Suprapubic skin (tissue), 4 donors: Measurements from ENCODE around the gene HSDL2. TPM values are rescaled to one million over a fixed set of nuclear protein-coding genes. Genes with fewer than 3 reads are reported as not detected.

Source experiments
- DNase-seq, 2 donors: peaks; one replicate each; pipeline ENCODE4 v3.0.0-alpha.2; 2019; ENCODE audit warnings: low spot score in 2 of 2
- H3K27ac ChIP-seq: fragments of 200-600 bp; sonication (generic); one replicate; pipeline ENCODE4 v1.5.1; 2019
- H3K27me3 ChIP-seq: fragments of 200-600 bp; sonication (generic); one replicate; pipeline ENCODE4 v1.5.1; 2019
- H3K36me3 ChIP-seq: fragments of 200-600 bp; sonication (generic); one replicate; pipeline ENCODE4 v1.5.1; 2019
- H3K4me1 ChIP-seq: fragments of 200-600 bp; sonication (generic); one replicate; pipeline ENCODE4 v1.5.1; 2019
- H3K4me3 ChIP-seq: fragments of 200-600 bp; sonication (generic); one replicate; pipeline ENCODE4 v1.5.1; 2019; ENCODE audit warnings: mild to moderate bottlenecking
- H3K9me3 ChIP-seq: fragments of 200-600 bp; sonication (generic); one replicate; pipeline ENCODE4 v1.5.1; 2019
- EP300 ChIP-seq: sonication (generic); formaldehyde crosslinking; IDR thresholded peaks from one replicate; pipeline ENCODE4 v1.6.1; 2017; ENCODE audit warnings: antibody characterized with exemption
- POLR2A ChIP-seq, 2 donors: fragments of 450-650 bp; IDR thresholded peaks; one replicate each; pipeline ENCODE4 v1.6.1; 2017; ENCODE audit warnings: antibody characterized with exemption in 2 of 2, mild to moderate bottlenecking in 2 of 2, moderate library complexity in 2 of 2
- POLR2AphosphoS5 ChIP-seq, 3 donors: sonication (generic); formaldehyde crosslinking; IDR thresholded peaks; one replicate each; pipeline ENCODE4 v1.6.1; 2017; ENCODE audit warnings: antibody characterized with exemption in 3 of 3
- WGBS: methylation state at CpG from one replicate; pipeline ENCODE4 v1.1.5; 2018; 5-methylcytosine and 5-hydroxymethylcytosine counted together
- total RNA-seq, 4 donors: library from RNA; depleted of rRNA; stranded (reverse); fragments of >200 nt; gene quantifications; one replicate each; pipeline ENCODE4 v1.1.0, GENCODE V29; 2016
- TF ChIP-seq, protein P1 (sequence below), 2 donors: fragments of 200-600 bp in 1 of 2; fragments of 450-650 bp in 1 of 2; sonication (generic) in 1 of 2; IDR thresholded peaks; one replicate each; pipeline ENCODE4 v1.5.1; 2016 to 2019; ENCODE audit warnings: antibody characterized with exemption in 2 of 2, mild to moderate bottlenecking in 1 of 2, moderate library complexity in 1 of 2

Gene HSDL2
- total RNA-seq, 4 donors from 2014 or later: 32.5 to 46.1 (median 33.2) TPM

DNA sequence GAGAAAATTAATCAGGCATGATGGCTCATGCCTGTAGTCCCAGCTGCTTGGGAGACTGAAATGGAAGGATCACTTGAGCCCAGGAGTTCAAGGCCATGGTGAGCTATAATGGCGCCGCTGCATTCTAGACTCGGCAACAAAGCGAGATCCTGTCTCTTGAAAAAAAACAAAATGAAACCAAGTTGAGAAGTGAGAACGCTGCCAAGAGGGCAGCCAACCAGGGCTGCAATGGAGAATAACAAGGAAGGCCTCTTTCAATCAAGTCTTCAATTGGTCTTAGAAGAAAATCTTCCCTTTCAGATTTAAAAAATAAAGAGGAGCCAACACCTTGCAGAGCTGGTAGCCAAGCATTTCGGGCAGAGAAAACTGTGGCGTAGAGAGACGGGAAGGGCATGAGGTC lies 121.4 kb downstream of the HSDL2 start:
- no peaks in the 10 kb centered on the region for H3K9me3 ChIP-seq
- 91% methylated on average over 8 of the region's 8 CpGs for WGBS
- H3K4me3 ChIP-seq: no peak overlapping the region
- no peaks in the 10 kb centered on the region for H3K4me1 ChIP-seq
- no peak for DNase-seq
- H3K27me3 ChIP-seq: no peaks in the 10 kb centered on the region
- H3K27ac ChIP-seq: no peak overlapping the region
- H3K36me3 ChIP-seq: no peaks in the 10 kb centered on the region
- TF ChIP-seq POLR2AphosphoS5 (IDR thresholded peaks at IDR 0.05): no peak
- TF ChIP-seq, protein P1, sequence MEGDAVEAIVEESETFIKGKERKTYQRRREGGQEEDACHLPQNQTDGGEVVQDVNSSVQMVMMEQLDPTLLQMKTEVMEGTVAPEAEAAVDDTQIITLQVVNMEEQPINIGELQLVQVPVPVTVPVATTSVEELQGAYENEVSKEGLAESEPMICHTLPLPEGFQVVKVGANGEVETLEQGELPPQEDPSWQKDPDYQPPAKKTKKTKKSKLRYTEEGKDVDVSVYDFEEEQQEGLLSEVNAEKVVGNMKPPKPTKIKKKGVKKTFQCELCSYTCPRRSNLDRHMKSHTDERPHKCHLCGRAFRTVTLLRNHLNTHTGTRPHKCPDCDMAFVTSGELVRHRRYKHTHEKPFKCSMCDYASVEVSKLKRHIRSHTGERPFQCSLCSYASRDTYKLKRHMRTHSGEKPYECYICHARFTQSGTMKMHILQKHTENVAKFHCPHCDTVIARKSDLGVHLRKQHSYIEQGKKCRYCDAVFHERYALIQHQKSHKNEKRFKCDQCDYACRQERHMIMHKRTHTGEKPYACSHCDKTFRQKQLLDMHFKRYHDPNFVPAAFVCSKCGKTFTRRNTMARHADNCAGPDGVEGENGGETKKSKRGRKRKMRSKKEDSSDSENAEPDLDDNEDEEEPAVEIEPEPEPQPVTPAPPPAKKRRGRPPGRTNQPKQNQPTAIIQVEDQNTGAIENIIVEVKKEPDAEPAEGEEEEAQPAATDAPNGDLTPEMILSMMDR (IDR thresholded peaks at IDR 0.05): no peak
- TF ChIP-seq EP300: no peak
- no peak for TF ChIP-seq POLR2A (IDR thresholded peaks at IDR 0.05)

GRCh38 chr9:112502175-112502946 lies 122.5 kb downstream of the HSDL2 start:
- H3K36me3 ChIP-seq: no peaks in the 10 kb centered on the region
- no peaks in the 10 kb centered on the region for H3K4me1 ChIP-seq
- WGBS: 75% methylated on average over 3 of the region's 3 CpGs
- H3K27ac ChIP-seq: no peak overlapping the region
- no peak for DNase-seq
- H3K4me3 ChIP-seq: no peak overlapping the region
- TF ChIP-seq, protein P1 (IDR thresholded peaks at IDR 0.05): no peak
- no peak for TF ChIP-seq POLR2AphosphoS5 (IDR thresholded peaks at IDR 0.05)
- TF ChIP-seq POLR2A (IDR thresholded peaks at IDR 0.05): no peak
- no peak for TF ChIP-seq EP300
- H3K27me3 ChIP-seq: no peaks in the 10 kb centered on the region
- no peaks in the 10 kb centered on the region for H3K9me3 ChIP-seq

DNA sequence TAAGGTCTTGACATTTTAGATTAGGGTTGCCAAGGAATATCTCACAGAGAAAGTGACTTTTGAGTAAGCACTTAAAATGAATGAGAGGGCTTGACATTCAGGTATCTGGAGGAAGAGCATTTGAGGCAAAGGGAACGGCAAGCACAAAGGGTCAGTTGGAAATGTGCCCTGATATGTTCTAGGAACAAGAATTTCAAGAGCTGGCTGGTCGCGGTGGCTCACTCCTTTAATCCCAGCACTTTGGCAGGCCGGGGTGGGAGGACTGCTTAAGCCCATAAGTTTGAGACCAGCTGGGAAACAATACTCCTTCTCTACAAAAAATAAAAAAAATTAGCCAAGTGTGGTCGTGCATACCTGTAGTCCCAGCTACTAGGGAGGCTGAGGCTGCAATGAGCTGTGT lies 123.3 kb downstream of the HSDL2 start:
- 76% methylated on average over 5 of the region's 5 CpGs for WGBS
- H3K4me1 ChIP-seq: no peaks in the 10 kb centered on the region
- H3K27ac ChIP-seq: no peak overlapping the region

GRCh38 chr9:112505086-112505485 lies 125.2 kb downstream of the HSDL2 start:
- no peaks in the 10 kb centered on the region for H3K36me3 ChIP-seq
- no peak for TF ChIP-seq POLR2AphosphoS5 (IDR thresholded peaks at IDR 0.05)
- TF ChIP-seq, protein P1 (IDR thresholded peaks at IDR 0.05): no peak
- no peak for TF ChIP-seq EP300
- no peak for TF ChIP-seq POLR2A (IDR thresholded peaks at IDR 0.05)
- WGBS: 82% methylated on average over 4 of the region's 4 CpGs

More for the DNA sequence above, 123.3 kb downstream of the HSDL2 start:
- H3K4me3 ChIP-seq: no peak overlapping the region
- H3K27me3 ChIP-seq: no peaks in the 10 kb centered on the region
- no peaks in the 10 kb centered on the region for H3K9me3 ChIP-seq
- H3K36me3 ChIP-seq: no peaks in the 10 kb centered on the region
- no peak for TF ChIP-seq EP300
- TF ChIP-seq POLR2A (IDR thresholded peaks at IDR 0.05): no peak
- TF ChIP-seq, protein P1 (IDR thresholded peaks at IDR 0.05): no peak
- no peak for TF ChIP-seq POLR2AphosphoS5 (IDR thresholded peaks at IDR 0.05)
- DNase-seq: no peak

GRCh38 chr9:112505607-112506006 lies 125.7 kb downstream of the HSDL2 start:
- H3K4me1 ChIP-seq: no peaks in the 10 kb centered on the region
- no peaks in the 10 kb centered on the region for H3K27me3 ChIP-seq
- TF ChIP-seq POLR2AphosphoS5 (IDR thresholded peaks at IDR 0.05) (no peak), EP300 (no peak), POLR2A (IDR thresholded peaks at IDR 0.05) (no peak)
- TF ChIP-seq, protein P1 (IDR thresholded peaks at IDR 0.05): no peak
- no peaks in the 10 kb centered on the region for H3K9me3 ChIP-seq
- DNase-seq: no peak
- H3K4me3 ChIP-seq: no peak overlapping the region
- WGBS: 80% methylated on average over 4 of the region's 4 CpGs
- H3K27ac ChIP-seq: no peak overlapping the region
- H3K36me3 ChIP-seq: no peaks in the 10 kb centered on the region

More at GRCh38 chr9:112505086-112505485, 125.2 kb downstream of the HSDL2 start:
- Histone ChIP-seq H3K4me1 (no peaks in the 10 kb centered on the region), H3K9me3 (no peaks in the 10 kb centered on the region), H3K27me3 (no peaks in the 10 kb centered on the region), H3K27ac (no peak overlapping the region), H3K4me3 (no peak overlapping the region)
- DNase-seq: no peak
